Astrocyte of the spinal cord (primary cell): ENCODE data around the gene CIT.
A peak's percentile ranks its signal among the peaks of the same experiment; 100 is the strongest.

Source experiments
- DNase-seq: peaks from one replicate; pipeline ENCODE4 v3.0.0; 2011; ENCODE audit warnings: low read depth, low spot score
- H3K4me3 ChIP-seq: 2 replicates; pipeline ENCODE4 v1.5.1; 2011; ENCODE audit warnings: low read depth, mild to moderate bottlenecking, low read length, moderate library complexity
- CTCF ChIP-seq: IDR thresholded peaks from 2 replicates; pipeline ENCODE4 v1.5.1; 2012; ENCODE audit warnings: low read depth, mild to moderate bottlenecking, low read length, inconsistent platforms
- in situ Hi-C: cut with HindIII; loops from 2 replicates; pipeline ENCODE4 v1.10.0; 2017; ENCODE audit warnings: low sequenced_read_pairs

CIT gene

GRCh38 chr12:119673634-119674033 is 203.5 kb downstream of the CIT start:
- TF ChIP-seq CTCF, result no peak
- in situ Hi-C loops, result no loop called here
- DNase-seq, result no peak
- no peak overlapping the region for H3K4me3 ChIP-seq

GRCh38 chr12:119672194-119672593 is 204.9 kb downstream of the CIT start:
- TF ChIP-seq CTCF, result no peak
- in situ Hi-C loops, result no loop called here
- DNase-seq, result no peak
- H3K4me3 ChIP-seq, result no peak overlapping the region

- TF ChIP-seq CTCF, result no peak
- no peak overlapping the region for H3K4me3 ChIP-seq
- DNase-seq, result no peak
- in situ Hi-C loops, result no loop called here
These were observed 206.1 kb downstream of the CIT start for GRCh38 chr12:119671070-119671469.

- in situ Hi-C loops, result no loop called here
These were observed 207.2 kb downstream of the CIT start for GRCh38 chr12:119669744-119670472.

GRCh38 chr12:119668324-119668841 is 208.7 kb downstream of the CIT start:
- no peak for TF ChIP-seq CTCF
- no peak for DNase-seq
- in situ Hi-C loops, result no loop called here
- peak overlapping the region; percentile 99 for H3K4me3 ChIP-seq

More at GRCh38 chr12:119669744-119670472, 207.2 kb downstream of the CIT start:
- DNase-seq, result no peak
- no peak for TF ChIP-seq CTCF
- H3K4me3 ChIP-seq, result no peak overlapping the region

GRCh38 chr12:119667577-119668323 is 209.4 kb downstream of the CIT start, which contains the start of gene PRKAB1:
Gene PRKAB1 (plus strand): TSS chr12:119668133. CDS start chr12:119668245, 112 bp downstream.
- DNase-seq, result peak; percentile 98
- TF ChIP-seq CTCF, result peak; percentile 85
- H3K4me3 ChIP-seq, result peak within 1 kb of the TSS; percentile 99
- in situ Hi-C loops, result no loop called here
